PFSK-1 (cell line): Measurements from ENCODE around the gene NDST1.

Experiments
- FOXP2 ChIP-seq: optimal IDR thresholded peaks from 2 replicates; pipeline ENCODE3; 2011; ENCODE audit warnings: borderline replicate concordance, control low read depth, inconsistent platforms; ENCODE audit not compliant: insufficient read depth; ENCODE audit errors: extremely low read length, extremely low read depth
- POLR2AphosphoS5 ChIP-seq: IDR thresholded peaks from 2 replicates; pipeline ENCODE4 v1.6.1; 2012; ENCODE audit warnings: low read depth, mild to moderate bottlenecking, control low read depth, low read length, moderate library complexity
- SIN3A ChIP-seq: IDR thresholded peaks from 2 replicates; pipeline ENCODE4 v1.6.1; 2012; ENCODE audit warnings: mild to moderate bottlenecking, low read length, moderate library complexity, borderline replicate concordance; ENCODE audit not compliant: insufficient read depth
- TAF1 ChIP-seq: IDR thresholded peaks from 2 replicates; pipeline ENCODE4 v1.6.1; 2012; ENCODE audit warnings: low read length, control low read depth, borderline replicate concordance; ENCODE audit not compliant: insufficient read depth
- TF ChIP-seq, protein P1 (sequence below), 2 experiments: IDR thresholded peaks; 2 replicates each; pipeline versions ENCODE4 v1.6.1 to v1.8.0; 2011 to 2012; ENCODE audit warnings: low read depth in 2 of 2, low read length in 2 of 2, control low read depth in 1 of 2, inconsistent platforms in 1 of 2, mild to moderate bottlenecking in 1 of 2, moderate library complexity in 1 of 2; ENCODE audit not compliant: insufficient read depth in 1 of 2

DNA sequence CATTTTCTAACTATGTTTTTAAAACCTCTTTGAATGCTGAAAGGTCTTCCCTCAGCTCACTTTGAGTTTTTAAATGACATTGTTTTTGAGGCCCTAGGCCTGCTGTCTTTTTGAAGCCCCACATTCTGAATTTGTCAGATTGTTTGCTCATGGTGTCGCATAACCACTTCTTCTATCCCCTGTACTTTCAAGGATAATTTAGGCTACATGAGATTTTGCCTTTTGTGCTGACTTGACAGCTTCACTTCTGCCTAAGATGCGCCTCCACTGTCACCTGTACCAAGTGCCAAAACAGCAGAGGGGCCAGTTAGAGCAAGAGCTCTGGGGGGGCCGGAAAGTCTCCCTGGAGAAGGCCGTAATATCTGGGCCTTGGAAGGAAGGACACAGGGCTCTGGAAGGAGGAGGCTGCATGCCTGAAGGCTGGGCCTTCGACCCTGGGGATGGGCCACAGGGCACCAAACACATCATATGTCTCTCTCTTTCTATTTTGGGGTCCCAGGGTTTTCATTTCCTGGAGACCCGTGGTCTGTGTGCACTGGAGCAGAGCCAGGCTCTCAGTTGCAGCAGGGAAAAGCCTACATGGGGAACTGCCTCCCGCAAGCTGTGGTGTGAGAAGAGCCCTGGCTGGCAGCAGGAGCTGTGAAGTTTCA lies 49.1 kb downstream of the NDST1 start:
- TF ChIP-seq POLR2AphosphoS5 (no peak), SIN3A (no peak), TAF1 (no peak), FOXP2 (no peak)
- TF ChIP-seq, protein P1, sequence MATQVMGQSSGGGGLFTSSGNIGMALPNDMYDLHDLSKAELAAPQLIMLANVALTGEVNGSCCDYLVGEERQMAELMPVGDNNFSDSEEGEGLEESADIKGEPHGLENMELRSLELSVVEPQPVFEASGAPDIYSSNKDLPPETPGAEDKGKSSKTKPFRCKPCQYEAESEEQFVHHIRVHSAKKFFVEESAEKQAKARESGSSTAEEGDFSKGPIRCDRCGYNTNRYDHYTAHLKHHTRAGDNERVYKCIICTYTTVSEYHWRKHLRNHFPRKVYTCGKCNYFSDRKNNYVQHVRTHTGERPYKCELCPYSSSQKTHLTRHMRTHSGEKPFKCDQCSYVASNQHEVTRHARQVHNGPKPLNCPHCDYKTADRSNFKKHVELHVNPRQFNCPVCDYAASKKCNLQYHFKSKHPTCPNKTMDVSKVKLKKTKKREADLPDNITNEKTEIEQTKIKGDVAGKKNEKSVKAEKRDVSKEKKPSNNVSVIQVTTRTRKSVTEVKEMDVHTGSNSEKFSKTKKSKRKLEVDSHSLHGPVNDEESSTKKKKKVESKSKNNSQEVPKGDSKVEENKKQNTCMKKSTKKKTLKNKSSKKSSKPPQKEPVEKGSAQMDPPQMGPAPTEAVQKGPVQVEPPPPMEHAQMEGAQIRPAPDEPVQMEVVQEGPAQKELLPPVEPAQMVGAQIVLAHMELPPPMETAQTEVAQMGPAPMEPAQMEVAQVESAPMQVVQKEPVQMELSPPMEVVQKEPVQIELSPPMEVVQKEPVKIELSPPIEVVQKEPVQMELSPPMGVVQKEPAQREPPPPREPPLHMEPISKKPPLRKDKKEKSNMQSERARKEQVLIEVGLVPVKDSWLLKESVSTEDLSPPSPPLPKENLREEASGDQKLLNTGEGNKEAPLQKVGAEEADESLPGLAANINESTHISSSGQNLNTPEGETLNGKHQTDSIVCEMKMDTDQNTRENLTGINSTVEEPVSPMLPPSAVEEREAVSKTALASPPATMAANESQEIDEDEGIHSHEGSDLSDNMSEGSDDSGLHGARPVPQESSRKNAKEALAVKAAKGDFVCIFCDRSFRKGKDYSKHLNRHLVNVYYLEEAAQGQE (IDR thresholded peaks at IDR 0.05; ENCODE audit: insufficient read depth in 1 of 2, low read depth in 2 of 2, low read length in 2 of 2), result no peak
